Ovary (tissue), 9 donors: Measurements from ENCODE around the gene IL22. TPM values are rescaled to one million over a fixed set of nuclear protein-coding genes. Genes with fewer than 3 reads are reported as not detected.
"Not testable (repeated sequence)": the region's sequence is repeated elsewhere in the genome, so short reads cannot be mapped to it uniquely, and the experiment has no call there.

Source experiments
- DNase-seq, 5 donors: peaks; one replicate each; pipeline ENCODE4 v3.0.0-alpha.2; 2019 to 2020
- H3K27ac ChIP-seq, 2 donors: fragments of 200-600 bp; one replicate each; pipeline versions ENCODE4 v1.5.1 to v1.8.0; 2019 to 2022
- H3K27me3 ChIP-seq: fragments of 200-600 bp; one replicate; pipeline ENCODE4 v1.8.0; 2022
- H3K36me3 ChIP-seq: fragments of 200-600 bp; sonication (generic); one replicate; pipeline ENCODE4 v1.5.1; 2019
- H3K4me1 ChIP-seq: one replicate; pipeline ENCODE4 v1.8.1; 2013; ENCODE audit warnings: mild to moderate bottlenecking, moderate library complexity; ENCODE audit not compliant: insufficient read depth
- H3K4me3 ChIP-seq: fragments of 200-600 bp; sonication (generic); one replicate; pipeline ENCODE4 v1.5.1; 2017
- H3K9me3 ChIP-seq, 2 donors: fragments of 200-600 bp in 1 of 2; sonication (generic) in 1 of 2; one replicate each; pipeline versions ENCODE4 v1.5.1 to v1.8.1; 2013 to 2019; ENCODE audit warnings: mild to moderate bottlenecking in 1 of 2, moderate library complexity in 1 of 2
- EP300 ChIP-seq: sonication (generic); formaldehyde crosslinking; IDR thresholded peaks from one replicate; pipeline ENCODE4 v1.6.1; 2017; ENCODE audit warnings: antibody characterized with exemption
- POLR2A ChIP-seq: fragments of 450-650 bp; IDR thresholded peaks from one replicate; pipeline ENCODE4 v1.6.1; 2017; ENCODE audit warnings: antibody characterized with exemption, mild to moderate bottlenecking, moderate library complexity
- WGBS, 3 donors: extraction: QIAGEN DNeasy Blood & Tissue Kit in 1 of 3; methylation state at CpG; one replicate each; pipeline versions ENCODE4 v1.1.5 to v1.1.7; 2013 to 2017; 5-methylcytosine and 5-hydroxymethylcytosine counted together
- intact Hi-C, 4 donors: fragments of 100-400 bp; cut with DNase I; formaldehyde crosslinking; loops; one replicate each; pipeline versions ENCODE4 v1.11.0 to v1.15.1; 2022 to 2023
- polyA plus RNA-seq, 2 donors: library from polyadenylated mRNA; stranded (reverse); fragments of 200-250 nt in 1 of 2; fragments of 350-450 nt in 1 of 2; fragmentation: Illumina TruSeq in 1 of 2; extraction: RNeasy Lipid Tissue Mini Kit (QIAGEN cat#74804) in 1 of 2; gene quantifications; one replicate each; pipeline ENCODE4 v1.2.3, GENCODE V29; 2013 to 2014
- total RNA-seq, 7 donors: library from RNA; depleted of rRNA in 2 of 7; stranded (reverse); fragments of >200 nt in 2 of 7; fragmentation: NEBNext Ultra II Directional in 3 of 7; extraction: Animal tissue kit (Norgen Biotek cat#: 25700) in 3 of 7; gene quantifications; one replicate each; pipeline versions ENCODE4 v1.1.0 to v1.2.4, GENCODE V29; 2016 to 2023
- TF ChIP-seq, protein P1 (sequence below), 3 donors: fragments of 450-650 bp in 2 of 3; fragments of 200-600 bp in 1 of 3; IDR thresholded peaks; one replicate each; pipeline versions ENCODE4 v1.5.1 to v1.8.0; 2016 to 2022; ENCODE audit warnings: antibody characterized with exemption in 3 of 3, mild to moderate bottlenecking in 1 of 3
- donor health status: DM: no; HTN: no; CAD: no; lungs with moderate emphysema.
- donor health status: DM: no; HTN: no; CAD: no.
- donor health status: Bipolar disorder and iron deficiency.
- donor health status: DM: yes; HTN: yes; CAD: no.
- donor health status: DM: no; HTN: no; CAD: no.
- donor health status: DM: yes; HTN: yes; CAD: no.

IL22 gene
- total and polyA plus RNA-seq, 9 donors: not detected

DNA sequence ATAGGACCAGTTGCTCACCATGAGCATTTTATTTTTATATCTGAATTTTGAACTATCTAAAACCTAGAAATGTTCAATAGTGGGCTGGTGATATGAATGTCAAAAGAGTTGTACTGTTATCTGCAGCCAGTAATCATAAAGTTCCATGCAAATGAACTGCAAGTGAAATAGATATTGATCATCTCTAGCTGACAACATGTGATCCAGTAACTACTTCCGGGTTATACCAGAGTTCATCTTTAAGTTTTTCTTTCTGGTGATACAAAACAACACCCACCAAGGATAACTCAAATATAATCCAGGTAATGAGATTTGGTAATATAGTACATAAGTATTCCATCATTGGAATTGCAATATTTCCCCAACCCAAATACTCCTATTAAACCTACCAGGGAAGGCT is 31.9 kb downstream of the IL22 start:
- 87 to 94% (median 93%) methylated on average over 1 of the region's 1 CpG for WGBS, 3 donors
- Histone ChIP-seq H3K27me3 (no peaks in the 10 kb centered on the region), H3K36me3 (no peaks in the 10 kb centered on the region), H3K4me3 (no peak overlapping the region), H3K27ac (no peak overlapping the region), H3K9me3 (no peaks in the 10 kb centered on the region), H3K4me1 (no peaks in the 10 kb centered on the region)
- intact Hi-C loops: loop anchor here in 3 of 4 donors (5.0 kb wide), 1 partner anchor 96 kb away; no protein-coding TSS in a partner anchor
- TF ChIP-seq POLR2A (no peak), EP300 (no peak)
- TF ChIP-seq, protein P1, sequence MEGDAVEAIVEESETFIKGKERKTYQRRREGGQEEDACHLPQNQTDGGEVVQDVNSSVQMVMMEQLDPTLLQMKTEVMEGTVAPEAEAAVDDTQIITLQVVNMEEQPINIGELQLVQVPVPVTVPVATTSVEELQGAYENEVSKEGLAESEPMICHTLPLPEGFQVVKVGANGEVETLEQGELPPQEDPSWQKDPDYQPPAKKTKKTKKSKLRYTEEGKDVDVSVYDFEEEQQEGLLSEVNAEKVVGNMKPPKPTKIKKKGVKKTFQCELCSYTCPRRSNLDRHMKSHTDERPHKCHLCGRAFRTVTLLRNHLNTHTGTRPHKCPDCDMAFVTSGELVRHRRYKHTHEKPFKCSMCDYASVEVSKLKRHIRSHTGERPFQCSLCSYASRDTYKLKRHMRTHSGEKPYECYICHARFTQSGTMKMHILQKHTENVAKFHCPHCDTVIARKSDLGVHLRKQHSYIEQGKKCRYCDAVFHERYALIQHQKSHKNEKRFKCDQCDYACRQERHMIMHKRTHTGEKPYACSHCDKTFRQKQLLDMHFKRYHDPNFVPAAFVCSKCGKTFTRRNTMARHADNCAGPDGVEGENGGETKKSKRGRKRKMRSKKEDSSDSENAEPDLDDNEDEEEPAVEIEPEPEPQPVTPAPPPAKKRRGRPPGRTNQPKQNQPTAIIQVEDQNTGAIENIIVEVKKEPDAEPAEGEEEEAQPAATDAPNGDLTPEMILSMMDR (IDR thresholded peaks at IDR 0.05): no peak
- no peak for DNase-seq

DNA sequence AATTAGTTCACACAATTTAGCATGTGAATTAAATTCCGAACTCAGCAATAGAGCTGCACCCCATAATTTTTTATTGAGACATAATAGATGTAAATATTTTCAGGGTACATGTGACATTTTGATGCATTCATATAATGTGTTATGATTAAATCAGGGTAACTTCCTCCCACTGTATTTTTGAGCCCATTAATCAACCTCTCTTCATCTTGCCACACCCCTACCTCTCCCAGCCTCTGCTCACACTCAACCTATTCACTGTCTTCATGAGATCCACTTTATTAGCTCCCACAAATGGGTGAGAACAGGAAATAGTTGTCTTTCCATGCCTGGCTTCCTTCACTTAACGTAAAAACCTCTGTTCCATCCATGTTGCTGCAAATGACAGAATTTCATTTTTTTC is 42.5 kb downstream of the IL22 start:
- Histone ChIP-seq H3K9me3 (no peaks in the 10 kb centered on the region), H3K4me3 (no peak overlapping the region), H3K36me3 (no peaks in the 10 kb centered on the region), H3K27me3 (no peaks in the 10 kb centered on the region), H3K4me1 (no peaks in the 10 kb centered on the region), H3K27ac (no peak overlapping the region)
- no peak for TF ChIP-seq POLR2A
- no peak for TF ChIP-seq EP300
- TF ChIP-seq, protein P1 (IDR thresholded peaks at IDR 0.05): no peak
- intact Hi-C loops: no loop called here
- 77 to 82% (median 78%) methylated on average over 2 of the region's 2 CpGs for WGBS, 3 donors
- DNase-seq: no peak

GRCh38 chr12:68209048-68209728 is 44.2 kb downstream of the IL22 start:
- H3K36me3 ChIP-seq, DNase-seq, H3K4me3 ChIP-seq, intact Hi-C loops, H3K27ac ChIP-seq, H3K9me3 ChIP-seq, H3K27me3 ChIP-seq, H3K4me1 ChIP-seq: not testable (repeated sequence)
- 38 to 40% (median 38%) methylated on average over 12 of the region's 12 CpGs for WGBS, 3 donors

DNA sequence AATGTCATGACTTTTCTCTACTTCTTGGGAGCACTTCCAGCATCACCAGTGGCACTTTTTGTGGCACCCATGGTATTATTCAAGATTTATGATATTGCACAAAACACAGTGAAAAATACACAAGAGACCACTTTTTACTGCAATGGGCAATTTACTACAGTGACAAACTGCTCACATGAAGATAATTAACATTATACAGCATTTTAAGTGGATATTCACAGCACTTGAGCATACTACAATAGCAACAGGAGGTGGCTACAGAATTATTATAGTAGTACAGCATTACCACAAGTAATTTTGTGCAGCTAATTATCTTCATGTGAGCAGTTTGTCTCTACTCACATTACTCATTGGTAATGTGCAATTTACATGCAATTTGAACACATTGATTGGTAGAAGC is 46.1 kb downstream of the IL22 start:
- TF ChIP-seq POLR2A: no peak
- TF ChIP-seq, protein P1 (IDR thresholded peaks at IDR 0.05): no peak
- no peak for TF ChIP-seq EP300
- H3K4me1 ChIP-seq: no peaks in the 10 kb centered on the region
- intact Hi-C loops: no loop called here
- H3K4me3 ChIP-seq: no peak overlapping the region
- H3K9me3 ChIP-seq: no peaks in the 10 kb centered on the region
- no peak for DNase-seq
- H3K27ac ChIP-seq: no peak overlapping the region
- no peaks in the 10 kb centered on the region for H3K36me3 ChIP-seq
- no peaks in the 10 kb centered on the region for H3K27me3 ChIP-seq

DNA sequence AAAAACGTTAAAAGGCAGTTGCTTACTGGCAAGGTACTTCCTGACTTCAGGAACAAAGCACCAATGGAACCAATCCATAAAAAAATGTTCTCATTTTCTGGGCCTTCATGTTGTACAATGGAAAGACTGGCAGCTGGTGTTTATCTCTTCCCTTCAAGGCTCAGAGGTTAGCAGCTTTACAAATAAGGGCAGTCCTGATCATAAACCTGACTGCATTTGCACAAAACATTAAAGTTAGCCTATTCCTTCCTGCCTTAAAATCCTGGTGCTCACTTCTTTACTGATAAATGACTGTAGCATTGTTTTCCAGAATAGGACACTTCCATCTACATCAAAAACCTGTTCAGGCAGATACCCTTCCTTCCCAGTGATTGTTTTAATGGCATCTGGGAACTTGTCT is 47.0 kb downstream of the IL22 start:
- no peak for DNase-seq
- TF ChIP-seq, protein P1 (IDR thresholded peaks at IDR 0.05): no peak
- TF ChIP-seq EP300: no peak
- TF ChIP-seq POLR2A: no peak
- no peaks in the 10 kb centered on the region for H3K9me3 ChIP-seq
- H3K4me1 ChIP-seq: no peaks in the 10 kb centered on the region
- intact Hi-C loops: no loop called here
- 28 to 33% (median 28%) methylated on average over 1 of the region's 1 CpG for WGBS, 3 donors
- H3K4me3 ChIP-seq: no peak overlapping the region
- no peaks in the 10 kb centered on the region for H3K27me3 ChIP-seq
- no peak overlapping the region for H3K27ac ChIP-seq
- no peaks in the 10 kb centered on the region for H3K36me3 ChIP-seq
